B cell (primary cell): ENCODE results near the gene FAM120C.

Experiments
- CTCF ChIP-seq: fragments of 200-600 bp; IDR thresholded peaks from one replicate; pipeline ENCODE4 v1.8.0; 2022; ENCODE audit warnings: antibody characterized with exemption, mild to moderate bottlenecking
- EZH2 ChIP-seq: IDR thresholded peaks from 2 replicates; pipeline ENCODE4 v1.6.1; 2012; ENCODE audit warnings: borderline replicate concordance, low read depth, mild to moderate bottlenecking, moderate library complexity, low read length; ENCODE audit not compliant: insufficient read depth, poor library complexity, severe bottlenecking

- no peak for TF ChIP-seq CTCF
- TF ChIP-seq EZH2 = no peak
Measured at GRCh38 chrX:54171091-54171490, 12.0 kb downstream of the FAM120C start.
